Gastroesophageal sphincter (tissue), 4 donors: ENCODE results near the gene BIRC6. TPM values are rescaled to one million over a fixed set of nuclear protein-coding genes. Genes with fewer than 3 reads are reported as not detected.
"Not testable (repeated sequence)": the region's sequence is repeated elsewhere in the genome, so short reads cannot be mapped to it uniquely, and the experiment has no call there.

Experiments used
- ATAC-seq: fragments of 150-250 bp; one replicate; pipeline ENCODE4 v1.9.1; 2016; ENCODE audit warnings: mild to moderate bottlenecking, moderate library complexity
- H3K27ac ChIP-seq, 4 donors: fragments of 200-600 bp; sonication (generic) in 3 of 4; 1 replicate in 3 of 4; 2 replicates in 1 of 4; pipeline ENCODE4 v1.5.1; 2016 to 2019
- H3K27me3 ChIP-seq: fragments of 200-600 bp; sonication (generic); one replicate; pipeline ENCODE4 v1.5.1; 2019
- H3K36me3 ChIP-seq, 2 donors: fragments of 200-600 bp; sonication (generic); one replicate each; pipeline ENCODE4 v1.5.1; 2019; ENCODE audit warnings: control low read depth in 1 of 2
- H3K4me1 ChIP-seq, 3 donors: fragments of 200-600 bp; sonication (generic); 1 replicate in 2 of 3; 2 replicates in 1 of 3; pipeline ENCODE4 v1.5.1; 2016 to 2019; ENCODE audit warnings: control low read depth in 2 of 3
- H3K4me3 ChIP-seq, 2 donors: fragments of 200-600 bp; sonication (generic); one replicate each; pipeline ENCODE4 v1.5.1; 2019; ENCODE audit warnings: mild to moderate bottlenecking in 1 of 2, moderate library complexity in 1 of 2
- H3K9me3 ChIP-seq, 3 donors: fragments of 200-600 bp; sonication (generic); one replicate each; pipeline ENCODE4 v1.5.1; 2017 to 2019; ENCODE audit warnings: control low read depth in 2 of 3
- EP300 ChIP-seq: sonication (generic); formaldehyde crosslinking; IDR thresholded peaks from one replicate; pipeline ENCODE4 v1.6.1; 2017; ENCODE audit warnings: antibody characterized with exemption, mild to moderate bottlenecking
- POLR2A ChIP-seq, 2 donors: fragments of 450-650 bp; IDR thresholded peaks; one replicate each; pipeline ENCODE4 v1.6.1; 2017; ENCODE audit warnings: antibody characterized with exemption in 2 of 2, mild to moderate bottlenecking in 2 of 2, moderate library complexity in 1 of 2
- POLR2AphosphoS5 ChIP-seq: sonication (generic); formaldehyde crosslinking; IDR thresholded peaks from one replicate; pipeline ENCODE4 v1.6.1; 2017; ENCODE audit warnings: antibody characterized with exemption
- WGBS, 2 donors: methylation state at CpG; one replicate each; pipeline ENCODE4 v1.1.5; 2018; ENCODE audit warnings: low coverage in 1 of 2; 5-methylcytosine and 5-hydroxymethylcytosine counted together
- total RNA-seq, 4 donors: library from RNA; depleted of rRNA; stranded (reverse); fragments of >200 nt; gene quantifications; one replicate each; pipeline ENCODE4 v1.1.0, GENCODE V29; 2016
- TF ChIP-seq, protein P1 (sequence below), 4 experiments: fragments of 200-600 bp in 2 of 4; fragments of 450-650 bp in 2 of 4; sonication (generic) in 1 of 4; IDR thresholded peaks; one replicate each; pipeline ENCODE4 v1.5.1; 2017 to 2019; ENCODE audit warnings: antibody characterized with exemption in 4 of 4, mild to moderate bottlenecking in 2 of 4, moderate library complexity in 2 of 4

The BIRC6 gene
- total RNA-seq, 4 donors from 2014 or later = 69.5 to 168 (median 92.7) TPM

DNA sequence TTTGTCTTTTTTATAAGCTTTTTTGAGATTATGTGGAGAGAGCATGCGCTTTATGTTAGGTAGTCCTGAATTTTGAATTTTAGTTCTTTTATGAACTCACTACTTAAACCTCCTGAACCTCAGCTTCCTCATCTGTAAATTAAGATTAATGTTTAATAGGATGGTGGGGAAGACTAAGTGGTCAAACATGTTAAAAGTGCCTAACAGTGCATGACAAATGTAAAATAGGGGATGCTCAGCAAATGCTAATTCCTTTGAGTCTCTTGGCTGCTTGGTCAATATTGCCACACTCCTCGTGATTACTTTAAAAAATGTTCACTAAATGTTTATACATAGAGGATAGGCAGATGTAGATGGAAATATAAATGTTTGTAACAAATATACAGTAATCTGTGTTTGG lies 6.8 kb downstream of the BIRC6 start:
- no peaks in the 10 kb centered on the region for H3K27me3 ChIP-seq
- H3K27ac ChIP-seq = no peak overlapping the region
- 71 to 73% methylated on average over 2 of the region's 2 CpGs for WGBS, 2 donors
- no peaks in the 10 kb centered on the region for H3K9me3 ChIP-seq
- H3K4me1 ChIP-seq = peaks cover 11 to 97% (median 20%) of the 10 kb centered on the region in 3 donors
- no peaks in the 10 kb centered on the region for H3K36me3 ChIP-seq
- no peak overlapping the region for H3K4me3 ChIP-seq
- TF ChIP-seq, protein P1, sequence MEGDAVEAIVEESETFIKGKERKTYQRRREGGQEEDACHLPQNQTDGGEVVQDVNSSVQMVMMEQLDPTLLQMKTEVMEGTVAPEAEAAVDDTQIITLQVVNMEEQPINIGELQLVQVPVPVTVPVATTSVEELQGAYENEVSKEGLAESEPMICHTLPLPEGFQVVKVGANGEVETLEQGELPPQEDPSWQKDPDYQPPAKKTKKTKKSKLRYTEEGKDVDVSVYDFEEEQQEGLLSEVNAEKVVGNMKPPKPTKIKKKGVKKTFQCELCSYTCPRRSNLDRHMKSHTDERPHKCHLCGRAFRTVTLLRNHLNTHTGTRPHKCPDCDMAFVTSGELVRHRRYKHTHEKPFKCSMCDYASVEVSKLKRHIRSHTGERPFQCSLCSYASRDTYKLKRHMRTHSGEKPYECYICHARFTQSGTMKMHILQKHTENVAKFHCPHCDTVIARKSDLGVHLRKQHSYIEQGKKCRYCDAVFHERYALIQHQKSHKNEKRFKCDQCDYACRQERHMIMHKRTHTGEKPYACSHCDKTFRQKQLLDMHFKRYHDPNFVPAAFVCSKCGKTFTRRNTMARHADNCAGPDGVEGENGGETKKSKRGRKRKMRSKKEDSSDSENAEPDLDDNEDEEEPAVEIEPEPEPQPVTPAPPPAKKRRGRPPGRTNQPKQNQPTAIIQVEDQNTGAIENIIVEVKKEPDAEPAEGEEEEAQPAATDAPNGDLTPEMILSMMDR (IDR thresholded peaks at IDR 0.05) = no peak
- TF ChIP-seq POLR2AphosphoS5 (no peak), POLR2A (IDR thresholded peaks at IDR 0.05) (no peak), EP300 (no peak)
- ATAC-seq = no peak

DNA sequence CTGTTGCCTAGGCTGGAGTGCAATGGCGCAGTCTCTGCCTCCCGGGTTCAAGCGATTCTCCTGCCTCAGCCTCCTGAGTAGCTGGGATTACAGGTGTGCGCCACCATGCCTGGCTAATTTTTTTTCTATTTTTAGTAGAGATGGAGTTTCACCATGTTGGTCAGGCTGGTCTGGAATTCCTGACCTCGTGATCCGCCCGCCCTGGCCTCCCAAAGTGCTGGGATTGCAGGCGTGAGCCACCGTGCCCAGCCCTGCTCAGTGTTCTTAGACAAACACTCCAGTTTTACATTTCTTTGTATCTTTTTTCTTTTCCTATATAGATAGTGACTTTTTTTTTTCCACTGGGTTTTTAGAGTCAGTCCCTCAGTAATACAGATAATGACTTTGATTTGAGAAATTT lies 7.5 kb downstream of the BIRC6 start:
- not testable (repeated sequence) for H3K27me3 ChIP-seq, H3K4me3 ChIP-seq, H3K27ac ChIP-seq, ATAC-seq, H3K9me3 ChIP-seq, H3K36me3 ChIP-seq
- H3K4me1 ChIP-seq = peaks cover 4 to 97% (median 15%) of the 10 kb centered on the region in 3 donors
- WGBS, 2 donors = 87 to 93% methylated on average over 6 to 9 of the region's 9 CpGs

DNA sequence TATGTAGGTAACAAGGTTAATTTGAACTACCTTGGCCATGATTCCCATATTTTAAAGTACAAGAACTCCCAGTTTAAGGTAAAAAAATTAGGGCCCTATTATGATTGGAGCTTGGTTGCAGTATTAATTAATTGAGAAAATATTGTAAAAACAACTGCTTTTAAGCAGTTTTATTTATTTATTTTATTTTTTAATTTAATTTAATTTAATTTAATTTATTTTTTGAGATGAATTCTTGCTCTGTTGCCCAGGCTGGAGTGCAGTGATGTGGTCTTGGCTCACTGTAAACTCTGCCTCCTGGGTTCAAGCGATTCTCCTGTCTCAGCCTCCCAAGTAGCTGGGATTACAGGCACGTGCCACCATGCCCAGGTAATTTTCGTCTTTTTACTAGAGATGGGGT lies 8.9 kb downstream of the BIRC6 start:
- not testable (repeated sequence) for H3K27ac ChIP-seq, H3K9me3 ChIP-seq, H3K4me3 ChIP-seq, H3K36me3 ChIP-seq, H3K27me3 ChIP-seq, ATAC-seq
- H3K4me1 ChIP-seq = peaks cover 3 to 95% (median 7%) of the 10 kb centered on the region in 3 donors
- 82 to 100% methylated on average over 3 of the region's 3 CpGs for WGBS, 2 donors

DNA sequence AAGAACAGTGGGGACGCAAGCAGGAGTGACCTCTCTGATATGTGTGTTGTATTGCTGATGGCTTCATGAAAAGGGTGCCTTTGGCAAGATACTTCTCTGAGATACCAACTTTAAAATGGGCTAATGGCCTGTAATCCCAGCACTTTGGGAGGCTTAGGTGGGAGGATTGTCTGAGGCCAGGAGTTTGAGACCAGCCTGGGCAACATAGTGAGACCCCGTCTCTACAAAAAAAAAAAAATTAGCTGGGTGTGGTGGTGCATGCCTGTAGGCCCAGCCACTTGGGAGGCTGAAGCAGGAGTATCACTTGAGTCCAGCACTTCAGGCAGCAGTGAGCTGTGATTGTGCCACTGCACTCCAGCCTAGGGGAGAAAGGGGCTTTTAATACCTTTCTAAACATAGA lies 9.8 kb downstream of the BIRC6 start:
- H3K4me1 ChIP-seq = peaks cover 3 to 89% (median 7%) of the 10 kb centered on the region in 3 donors
- no peaks in the 10 kb centered on the region for H3K27me3 ChIP-seq
- H3K36me3 ChIP-seq = no peaks in the 10 kb centered on the region
- whole genome bisulfite sequencing, 2 donors = 87 to 100% methylated on average over 2 of the region's 2 CpGs
- no peaks in the 10 kb centered on the region for H3K9me3 ChIP-seq
- no peak for TF ChIP-seq POLR2AphosphoS5
- TF ChIP-seq, protein P1 (IDR thresholded peaks at IDR 0.05) = no peak
- no peak overlapping the region for H3K27ac ChIP-seq
- H3K4me3 ChIP-seq = no peak overlapping the region
- ATAC-seq = no peak

DNA sequence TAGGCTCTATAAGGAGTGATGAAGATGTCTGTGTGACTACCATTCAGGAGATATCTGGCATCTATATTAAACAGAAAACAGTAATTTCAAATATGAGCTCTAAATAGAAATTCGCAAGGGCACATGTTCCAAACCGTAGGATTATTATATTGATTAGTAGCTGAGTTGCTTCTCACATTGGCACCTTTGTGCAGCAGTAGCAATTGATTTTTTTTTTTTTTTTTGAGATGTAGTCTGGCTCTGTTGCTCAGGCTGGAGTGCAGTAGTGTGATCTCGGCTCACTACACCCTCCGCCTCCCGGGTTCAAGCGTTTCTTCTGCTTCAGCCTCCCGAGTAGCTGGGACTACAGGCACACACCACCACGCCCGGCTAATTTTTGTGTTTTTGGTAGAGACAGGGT lies 12.4 kb downstream of the BIRC6 start:
- Histone ChIP-seq H3K27me3 (no peaks in the 10 kb centered on the region), H3K36me3 (no peaks in the 10 kb centered on the region), H3K27ac (no peak overlapping the region), H3K4me3 (no peak overlapping the region), H3K4me1 (peaks cover 0 to 66% (median 7%) of the 10 kb centered on the region in 3 donors), H3K9me3 (no peaks in the 10 kb centered on the region)
- no peak for TF ChIP-seq POLR2AphosphoS5
- TF ChIP-seq, protein P1 (IDR thresholded peaks at IDR 0.05) = no peak
- TF ChIP-seq POLR2A (IDR thresholded peaks at IDR 0.05) = no peak
- TF ChIP-seq EP300 = no peak
- ATAC-seq = no peak
- 82 to 93% methylated on average over 2 to 4 of the region's 9 CpGs for WGBS, 2 donors

DNA sequence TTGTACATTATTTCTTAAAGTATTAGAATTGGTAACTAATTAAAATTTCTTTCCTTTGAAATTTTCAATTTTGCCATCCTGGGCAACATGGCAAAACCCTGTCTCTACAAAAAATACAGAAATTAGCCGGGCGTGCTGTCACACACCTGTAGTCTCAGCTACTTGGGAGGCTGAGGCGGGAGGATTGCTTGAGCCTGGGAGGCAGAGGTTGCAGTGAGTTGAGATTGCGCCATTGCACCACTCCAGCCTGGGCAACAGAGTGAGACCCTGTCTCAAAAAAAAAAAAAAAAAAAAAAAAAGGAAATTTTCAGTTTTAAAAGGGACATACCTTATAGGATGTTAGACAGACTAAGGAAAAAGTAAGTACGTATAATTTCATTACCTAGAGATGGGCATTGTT lies 14.1 kb downstream of the BIRC6 start:
- H3K27me3 ChIP-seq, ATAC-seq, H3K4me3 ChIP-seq, H3K9me3 ChIP-seq, H3K36me3 ChIP-seq, H3K27ac ChIP-seq: not testable (repeated sequence)
- 92 to 100% methylated on average over 1 to 3 of the region's 5 CpGs for WGBS, 2 donors
- peaks cover 0 to 55% (median 4%) of the 10 kb centered on the region in 3 donors for H3K4me1 ChIP-seq
